Naive B cell (primary cell): ENCODE results near the gene PPP2R3B. TPM values are rescaled to one million over a fixed set of nuclear protein-coding genes. Genes with fewer than 3 reads are reported as not detected.

Source experiments
- ATAC-seq, 2 donors: fragments of 150-1000 bp; cut with Tn5 transposase; 2 replicates each; pipeline ENCODE4 v1.10.0; 2021; ENCODE audit warnings: low read depth in 2 of 2, mild to moderate bottlenecking in 2 of 2, moderate library complexity in 2 of 2
- DNase-seq: peaks from one replicate; pipeline ENCODE4 v3.0.0; 2022
- H3K27ac Mint-ChIP-seq, 6 donors: one replicate each; pipeline ENCODE4 v1.8.0; 2020 to 2022; ENCODE audit warnings: mild to moderate bottlenecking in 6 of 6, mixed read lengths in 6 of 6, moderate library complexity in 5 of 6, inconsistent platforms in 2 of 6
- H3K27me3 Mint-ChIP-seq, 3 donors: one replicate each; pipeline ENCODE4 v1.8.0; 2021 to 2022; ENCODE audit warnings: mixed read lengths in 3 of 3, mild to moderate bottlenecking in 1 of 3
- H3K36me3 Mint-ChIP-seq, 2 donors: one replicate each; pipeline ENCODE4 v1.8.0; 2020 to 2022; ENCODE audit warnings: mixed read lengths in 2 of 2, inconsistent platforms in 1 of 2, mild to moderate bottlenecking in 1 of 2
- H3K4me1 Mint-ChIP-seq, 3 donors: one replicate each; pipeline ENCODE4 v1.8.0; 2020 to 2022; ENCODE audit warnings: mixed read lengths in 3 of 3, inconsistent platforms in 1 of 3, mild to moderate bottlenecking in 1 of 3, moderate library complexity in 1 of 3
- H3K4me3 Mint-ChIP-seq, 8 donors: one replicate each; pipeline ENCODE4 v1.8.0; 2020 to 2022; ENCODE audit warnings: mild to moderate bottlenecking in 8 of 8, mixed read lengths in 8 of 8, moderate library complexity in 8 of 8, inconsistent platforms in 2 of 8
- H3K9me3 Mint-ChIP-seq, 7 donors: one replicate each; pipeline ENCODE4 v1.8.0; 2020 to 2022; ENCODE audit warnings: mixed read lengths in 7 of 7, mild to moderate bottlenecking in 5 of 7, inconsistent platforms in 2 of 7, moderate library complexity in 1 of 7
- polyA plus RNA-seq, 6 donors: library from polyadenylated mRNA; unstranded; fragments of 300-500 nt; fragmentation: Illumina TruSeq; gene quantifications; one replicate each; pipeline ENCODE4 v1.2.3, GENCODE V29; 2021; ENCODE audit warnings: low read depth in 6 of 6

The PPP2R3B gene
- polyA plus RNA-seq, 6 donors from 2014 or later: 8.3 to 17.4 (median 12.4) TPM

- Mint-ChIP-seq H3K4me3 (peak overlapping the region; percentile 65 to 87 (median 80)), H3K9me3 (peaks cover 0 to 1% (median 0%) of the 10 kb centered on the region in 7 donors), H3K27ac (no peak overlapping the region), H3K27me3 (peaks cover 21 to 47% (median 32%) of the 10 kb centered on the region in 3 donors), H3K36me3 (peaks cover 0 to 5% of the 10 kb centered on the region in 2 donors), H3K4me1 (peaks cover 28 to 33% (median 32%) of the 10 kb centered on the region in 3 donors)
- DNase-seq (no peak), ATAC-seq (peak; percentile 69 to 70)
Measured at GRCh38 chrX:373641-374471, 12.9 kb downstream of the PPP2R3B start.

GRCh38 chrX:372856-373640, 13.7 kb downstream of the PPP2R3B start:
- H3K9me3 Mint-ChIP-seq: peaks cover 0 to 1% (median 0%) of the 10 kb centered on the region in 7 donors
- ATAC-seq (no peak), DNase-seq (no peak)
- H3K36me3 Mint-ChIP-seq: peaks cover 0 to 5% of the 10 kb centered on the region in 2 donors
- H3K4me1 Mint-ChIP-seq: peaks cover 28 to 33% (median 32%) of the 10 kb centered on the region in 3 donors
- H3K27me3 Mint-ChIP-seq: peaks cover 21 to 47% (median 32%) of the 10 kb centered on the region in 3 donors
- peak overlapping the region; percentile 20 to 78 (median 62) for H3K4me3 Mint-ChIP-seq
- no peak overlapping the region for H3K27ac Mint-ChIP-seq

- no peak for ATAC-seq
- DNase-seq: no peak
- Mint-ChIP-seq H3K4me3 (peak overlapping the region in 6 of 8 donors; percentile 29 to 70 (median 55)), H3K4me1 (peaks cover 28 to 39% (median 36%) of the 10 kb centered on the region in 3 donors), H3K27ac (no peak overlapping the region), H3K36me3 (peaks cover 0 to 13% of the 10 kb centered on the region in 2 donors), H3K27me3 (peaks cover 21 to 47% (median 32%) of the 10 kb centered on the region in 3 donors), H3K9me3 (peaks cover 0 to 1% (median 0%) of the 10 kb centered on the region in 7 donors)
Measured at GRCh38 chrX:371907-372306, 14.8 kb downstream of the PPP2R3B start.

- peaks cover 0 to 1% (median 0%) of the 10 kb centered on the region in 7 donors for H3K9me3 Mint-ChIP-seq
- H3K27me3 Mint-ChIP-seq: peaks cover 21 to 47% (median 32%) of the 10 kb centered on the region in 3 donors
- peak overlapping the region in 3 of 8 donors; percentile 18 to 56 (median 53) for H3K4me3 Mint-ChIP-seq
- H3K27ac Mint-ChIP-seq: peak overlapping the region in 1 of 6 donors; percentile 32
- peaks cover 0 to 13% of the 10 kb centered on the region in 2 donors for H3K36me3 Mint-ChIP-seq
- H3K4me1 Mint-ChIP-seq: peaks cover 28 to 41% (median 36%) of the 10 kb centered on the region in 3 donors
- ATAC-seq (no peak), DNase-seq (no peak)
Measured at GRCh38 chrX:370963-371745, 15.6 kb downstream of the PPP2R3B start.

DNA sequence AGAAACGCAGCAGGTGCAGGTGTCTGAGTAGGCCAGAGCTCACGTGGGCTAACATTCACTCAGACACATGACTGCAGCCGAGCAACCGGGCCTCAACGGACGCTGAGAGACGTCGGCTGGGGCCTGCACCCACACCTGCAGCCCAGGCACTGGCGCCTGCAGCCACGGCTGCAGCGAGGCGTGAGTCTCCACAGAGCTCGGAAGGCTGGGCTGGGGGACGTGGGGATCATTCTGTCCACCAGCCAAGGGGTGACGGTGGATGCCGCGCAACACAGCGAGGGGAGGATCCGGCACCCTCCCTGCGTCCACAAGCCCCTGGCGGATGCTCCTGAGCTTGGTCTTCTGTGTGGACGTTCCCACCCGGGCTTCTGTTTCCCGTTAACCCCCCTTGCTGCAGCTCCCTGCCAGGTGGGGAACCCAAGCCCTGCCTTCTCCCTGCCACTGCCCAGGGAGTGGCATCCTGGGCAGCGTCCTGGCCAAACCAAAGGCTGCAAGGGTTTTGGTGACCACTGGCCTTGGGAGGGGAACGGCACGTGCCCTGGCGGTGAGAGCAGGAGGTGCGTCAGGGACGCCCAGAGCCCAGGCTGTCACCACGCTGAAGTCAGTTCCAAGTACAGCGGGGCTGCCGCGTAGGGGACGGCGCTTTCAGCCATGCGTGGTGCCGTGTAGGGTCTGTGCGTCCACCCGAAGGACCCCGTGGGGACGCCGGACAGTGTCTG, 16.3 kb downstream of the PPP2R3B start:
- H3K27ac Mint-ChIP-seq: peak overlapping the region in 1 of 6 donors; percentile 32
- peak in 1 of 2 donors; percentile 34 for ATAC-seq

GRCh38 chrX:369563-370101, 17.1 kb downstream of the PPP2R3B start:
- DNase-seq (no peak), ATAC-seq (no peak)
- H3K4me1 Mint-ChIP-seq: peaks cover 22 to 30% (median 23%) of the 10 kb centered on the region in 3 donors
- no peaks in the 10 kb centered on the region for H3K9me3 Mint-ChIP-seq
- H3K36me3 Mint-ChIP-seq: peaks cover 0 to 8% of the 10 kb centered on the region in 2 donors
- peaks cover 11 to 34% (median 19%) of the 10 kb centered on the region in 3 donors for H3K27me3 Mint-ChIP-seq
- H3K27ac Mint-ChIP-seq: peak overlapping the region in 1 of 6 donors; percentile 60
- peak overlapping the region in 1 of 8 donors; percentile 57 for H3K4me3 Mint-ChIP-seq

More for the DNA sequence above, 16.3 kb downstream of the PPP2R3B start:
- Mint-ChIP-seq H3K4me1 (peaks cover 28 to 38% (median 31%) of the 10 kb centered on the region in 3 donors), H3K4me3 (peak overlapping the region in 1 of 8 donors; percentile 18), H3K9me3 (peaks cover 0 to 1% (median 0%) of the 10 kb centered on the region in 7 donors), H3K36me3 (peaks cover 0 to 11% of the 10 kb centered on the region in 2 donors), H3K27me3 (peaks cover 17 to 41% (median 27%) of the 10 kb centered on the region in 3 donors)
- DNase-seq: no peak

DNA sequence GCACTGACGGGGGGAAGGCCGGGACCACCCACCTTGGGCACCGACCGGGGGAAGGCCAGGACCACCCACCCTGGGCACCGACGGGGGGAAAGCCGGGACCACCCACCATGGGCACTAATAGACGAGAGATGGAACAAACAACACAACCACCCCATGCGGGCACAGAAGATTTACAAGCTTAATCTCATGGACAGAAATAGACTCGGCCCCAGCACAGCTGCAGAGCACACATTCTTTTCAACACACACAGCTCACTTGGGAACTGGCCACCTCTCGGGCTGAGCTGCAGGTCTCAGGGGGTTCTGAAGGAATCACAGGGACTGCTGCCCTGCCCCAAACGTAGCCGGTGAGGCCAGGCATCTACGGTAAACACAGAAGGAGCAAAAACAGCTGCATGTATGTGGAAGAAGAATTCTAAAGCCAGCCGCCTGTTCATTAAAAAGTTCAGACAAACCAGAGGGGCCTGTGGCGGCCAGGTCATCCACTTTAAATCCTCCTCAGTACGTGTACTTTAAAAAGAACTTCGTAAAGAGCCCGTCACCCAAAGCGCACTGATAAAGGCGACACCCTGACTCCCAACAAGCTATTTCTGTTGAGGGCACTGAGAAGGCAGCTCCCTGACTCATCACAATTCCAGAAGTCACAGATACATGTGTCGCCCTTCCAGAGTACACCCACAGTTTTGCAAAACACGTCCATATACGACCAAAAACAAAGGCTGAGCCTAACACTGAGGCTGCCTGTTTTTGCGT, 17.7 kb downstream of the PPP2R3B start:
- H3K4me3 Mint-ChIP-seq: no peak overlapping the region
- peaks cover 7 to 27% (median 12%) of the 10 kb centered on the region in 3 donors for H3K27me3 Mint-ChIP-seq
- peaks cover 0 to 8% of the 10 kb centered on the region in 2 donors for H3K36me3 Mint-ChIP-seq
- ATAC-seq: no peak
- H3K27ac Mint-ChIP-seq: no peak overlapping the region
- DNase-seq: no peak
- H3K9me3 Mint-ChIP-seq: no peaks in the 10 kb centered on the region
- H3K4me1 Mint-ChIP-seq: peaks cover 15 to 24% (median 17%) of the 10 kb centered on the region in 3 donors

DNA sequence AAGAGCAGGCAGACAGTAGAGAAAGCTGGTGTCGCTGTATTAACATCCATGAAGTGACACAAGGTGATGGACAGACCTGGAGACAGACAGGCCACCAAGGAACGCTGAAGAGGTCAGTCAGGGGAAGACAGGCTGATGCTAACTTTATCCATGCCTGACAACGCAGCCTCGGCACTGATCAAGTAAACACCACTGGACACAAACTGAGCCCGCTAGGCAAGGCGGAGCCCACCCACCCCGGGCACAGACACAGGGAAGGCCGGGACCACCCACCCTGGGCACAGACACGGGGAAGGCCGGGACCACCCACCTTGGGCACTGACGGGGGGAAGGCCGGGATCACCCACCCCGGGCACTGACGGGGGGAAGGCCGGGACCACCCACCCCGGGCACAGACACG, 18.8 kb downstream of the PPP2R3B start:
- Mint-ChIP-seq H3K4me3 (no peak overlapping the region), H3K27ac (no peak overlapping the region), H3K27me3 (peaks cover 7 to 21% (median 10%) of the 10 kb centered on the region in 3 donors), H3K9me3 (peaks cover 0 to 2% (median 0%) of the 10 kb centered on the region in 7 donors), H3K36me3 (peaks cover 8% of the 10 kb centered on the region in 2 donors), H3K4me1 (peaks cover 18 to 28% (median 19%) of the 10 kb centered on the region in 3 donors)
- DNase-seq (no peak), ATAC-seq (no peak)

GRCh38 chrX:367349-367748, 19.4 kb downstream of the PPP2R3B start:
- Mint-ChIP-seq H3K9me3 (peaks cover 0 to 2% (median 1%) of the 10 kb centered on the region in 7 donors), H3K27me3 (peaks cover 4 to 18% (median 10%) of the 10 kb centered on the region in 3 donors), H3K4me3 (no peak overlapping the region), H3K36me3 (peaks cover 8 to 11% of the 10 kb centered on the region in 2 donors), H3K4me1 (peaks cover 16 to 29% (median 17%) of the 10 kb centered on the region in 3 donors), H3K27ac (peak overlapping the region in 2 of 6 donors; percentile 35 to 59)
- ATAC-seq: no peak
- DNase-seq: no peak

- peaks cover 4 to 20% (median 13%) of the 10 kb centered on the region in 7 donors for H3K9me3 Mint-ChIP-seq
- DNase-seq (no peak), ATAC-seq (no peak)
- H3K36me3 Mint-ChIP-seq: peaks cover 24% of the 10 kb centered on the region in 2 donors
- no peak overlapping the region for H3K27ac Mint-ChIP-seq
- H3K4me1 Mint-ChIP-seq: peaks cover 7 to 20% (median 11%) of the 10 kb centered on the region in 3 donors
- H3K27me3 Mint-ChIP-seq: no peaks in the 10 kb centered on the region
- H3K4me3 Mint-ChIP-seq: no peak overlapping the region
Measured at GRCh38 chrX:363621-364375, 22.9 kb downstream of the PPP2R3B start.
